Measurements from ENCODE around the gene GPC3.

Gene GPC3

GRCh38 chrX:133681897-133682296, 303.5 kb downstream of the GPC3 start:
- no peak for DNase-seq (ENCODE audit: low read depth)

- no peak for DNase-seq (ENCODE audit: low read depth)
Observed at GRCh38 chrX:133681421-133681820, 304.0 kb downstream of the GPC3 start.

- no peak for DNase-seq (ENCODE audit: low read depth)
Observed at GRCh38 chrX:133677123-133678063, 308.0 kb downstream of the GPC3 start.

- no peak for DNase-seq (ENCODE audit: low read depth)
Observed at GRCh38 chrX:133676344-133677122, 308.9 kb downstream of the GPC3 start.

- DNase-seq (ENCODE audit: low read depth): no peak
Observed at GRCh38 chrX:133674726-133675470, 310.5 kb downstream of the GPC3 start.

GRCh38 chrX:133670383-133670782, 315.0 kb downstream of the GPC3 start:
- peak; percentile 8 for DNase-seq (ENCODE audit: low read depth)

GRCh38 chrX:133669214-133669613, 316.2 kb downstream of the GPC3 start:
- DNase-seq (ENCODE audit: low read depth): no peak

GRCh38 chrX:133668225-133668931, 317.0 kb downstream of the GPC3 start:
- no peak for DNase-seq (ENCODE audit: low read depth)

- no peak for DNase-seq (ENCODE audit: low read depth)
Observed at GRCh38 chrX:133666256-133666655, 319.1 kb downstream of the GPC3 start.

GRCh38 chrX:133661962-133662839, 323.2 kb downstream of the GPC3 start:
- no peak for DNase-seq (ENCODE audit: low read depth)

GRCh38 chrX:133660281-133660680, 325.1 kb downstream of the GPC3 start:
- no peak for DNase-seq (ENCODE audit: low read depth)

GRCh38 chrX:133658293-133658911, 327.0 kb downstream of the GPC3 start:
- no peak for DNase-seq (ENCODE audit: low read depth)

GRCh38 chrX:133655275-133656265, 329.8 kb downstream of the GPC3 start:
- no peak for DNase-seq (ENCODE audit: low read depth)

GRCh38 chrX:133654811-133655210, 330.6 kb downstream of the GPC3 start:
- no peak for DNase-seq (ENCODE audit: low read depth)

GRCh38 chrX:133653358-133653757, 332.0 kb downstream of the GPC3 start:
- no peak for DNase-seq (ENCODE audit: low read depth)

- no peak for DNase-seq (ENCODE audit: low read depth)
Observed at GRCh38 chrX:133652185-133652584, 333.2 kb downstream of the GPC3 start.

- no peak for DNase-seq (ENCODE audit: low read depth)
Observed at GRCh38 chrX:133650239-133650638, 335.2 kb downstream of the GPC3 start.

GRCh38 chrX:133649651-133650050, 335.7 kb downstream of the GPC3 start:
- DNase-seq (ENCODE audit: low read depth): no peak

- DNase-seq (ENCODE audit: low read depth): no peak
Observed at GRCh38 chrX:133648594-133648993, 336.8 kb downstream of the GPC3 start.
